Panc1 (cell line): ENCODE measurements around the gene FAM131B.

Experiments
- SIN3A ChIP-seq: IDR thresholded peaks from 2 replicates; pipeline ENCODE4 v1.6.1; 2012; ENCODE audit warnings: low read depth, mild to moderate bottlenecking, low read length, moderate library complexity, borderline replicate concordance; ENCODE audit not compliant: insufficient read depth
- TCF7L2 ChIP-seq: IDR thresholded peaks from 2 replicates; pipeline ENCODE4 v1.6.1; 2011; ENCODE audit warnings: mild to moderate bottlenecking, low read depth, low read length, inconsistent platforms
- TF ChIP-seq, protein P1 (sequence below): fragments of 450-650 bp; IDR thresholded peaks from 2 replicates; pipeline ENCODE4 v1.5.1; 2017; ENCODE audit warnings: mild to moderate bottlenecking

DNA sequence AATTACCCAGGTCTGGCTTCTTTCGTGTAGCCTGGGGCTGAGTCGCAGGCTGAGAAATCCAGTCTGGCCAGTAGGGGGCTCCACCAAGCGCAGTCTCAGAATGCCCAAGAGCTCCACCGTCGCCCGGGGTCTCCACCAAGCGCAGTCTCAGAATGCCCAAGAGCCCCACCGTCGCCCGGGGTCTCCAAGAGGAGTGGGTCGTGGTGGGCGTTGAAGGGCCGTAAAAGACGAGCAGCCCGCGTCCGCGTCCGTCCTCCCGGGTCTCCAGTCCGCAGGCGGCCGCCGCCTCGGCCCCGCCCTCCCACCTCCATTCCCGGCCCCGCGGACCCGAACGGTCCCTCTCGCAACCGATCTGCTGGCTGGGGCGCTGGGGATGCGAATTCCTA lies 17.7 kb upstream of the FAM131B start:
- TF ChIP-seq, protein P1, sequence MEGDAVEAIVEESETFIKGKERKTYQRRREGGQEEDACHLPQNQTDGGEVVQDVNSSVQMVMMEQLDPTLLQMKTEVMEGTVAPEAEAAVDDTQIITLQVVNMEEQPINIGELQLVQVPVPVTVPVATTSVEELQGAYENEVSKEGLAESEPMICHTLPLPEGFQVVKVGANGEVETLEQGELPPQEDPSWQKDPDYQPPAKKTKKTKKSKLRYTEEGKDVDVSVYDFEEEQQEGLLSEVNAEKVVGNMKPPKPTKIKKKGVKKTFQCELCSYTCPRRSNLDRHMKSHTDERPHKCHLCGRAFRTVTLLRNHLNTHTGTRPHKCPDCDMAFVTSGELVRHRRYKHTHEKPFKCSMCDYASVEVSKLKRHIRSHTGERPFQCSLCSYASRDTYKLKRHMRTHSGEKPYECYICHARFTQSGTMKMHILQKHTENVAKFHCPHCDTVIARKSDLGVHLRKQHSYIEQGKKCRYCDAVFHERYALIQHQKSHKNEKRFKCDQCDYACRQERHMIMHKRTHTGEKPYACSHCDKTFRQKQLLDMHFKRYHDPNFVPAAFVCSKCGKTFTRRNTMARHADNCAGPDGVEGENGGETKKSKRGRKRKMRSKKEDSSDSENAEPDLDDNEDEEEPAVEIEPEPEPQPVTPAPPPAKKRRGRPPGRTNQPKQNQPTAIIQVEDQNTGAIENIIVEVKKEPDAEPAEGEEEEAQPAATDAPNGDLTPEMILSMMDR, result peak; percentile 96
- TF ChIP-seq TCF7L2 (no peak), SIN3A (0 out of 2 replicates have a peak, but pooled peaks have one; percentile 31)
